ENCODE results near the gene IGSF3.
"Not testable (repeated sequence)": the region's sequence is repeated elsewhere in the genome, so short reads cannot be mapped to it uniquely, and the experiment has no call there.

IGSF3 gene

GRCh38 chr1:116684575-116684974 lies 17.0 kb upstream of the IGSF3 start:
- DNase-seq = no peak

DNA sequence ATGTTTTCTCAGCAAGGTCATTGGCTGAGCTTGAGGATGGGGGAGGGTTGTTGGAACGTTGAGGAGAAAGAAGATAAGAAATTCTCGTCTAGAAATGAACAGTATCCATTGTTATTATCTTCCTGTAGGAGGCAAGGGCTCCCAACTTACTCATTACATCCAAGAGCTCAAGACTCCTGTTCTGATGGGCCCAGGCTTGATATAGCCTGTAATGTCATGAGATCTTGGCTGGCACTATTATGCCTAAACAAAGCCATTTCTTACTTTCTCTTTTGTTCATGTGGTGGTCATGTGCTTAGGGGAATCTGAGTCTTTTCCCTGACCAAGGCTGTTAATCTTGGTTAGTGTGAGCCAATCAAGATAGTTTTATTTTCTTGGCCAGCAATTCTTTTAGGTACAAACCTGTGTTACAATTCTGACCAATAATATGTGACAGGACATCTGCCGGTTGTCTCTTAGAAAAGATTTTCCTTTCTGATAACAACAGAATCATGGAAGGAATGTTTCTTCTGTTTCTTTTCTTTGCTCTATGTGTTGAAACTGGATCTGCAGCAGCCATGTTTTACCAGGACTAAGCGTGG lies 15.2 kb upstream of the IGSF3 start:
- DNase-seq = no peak

DNA sequence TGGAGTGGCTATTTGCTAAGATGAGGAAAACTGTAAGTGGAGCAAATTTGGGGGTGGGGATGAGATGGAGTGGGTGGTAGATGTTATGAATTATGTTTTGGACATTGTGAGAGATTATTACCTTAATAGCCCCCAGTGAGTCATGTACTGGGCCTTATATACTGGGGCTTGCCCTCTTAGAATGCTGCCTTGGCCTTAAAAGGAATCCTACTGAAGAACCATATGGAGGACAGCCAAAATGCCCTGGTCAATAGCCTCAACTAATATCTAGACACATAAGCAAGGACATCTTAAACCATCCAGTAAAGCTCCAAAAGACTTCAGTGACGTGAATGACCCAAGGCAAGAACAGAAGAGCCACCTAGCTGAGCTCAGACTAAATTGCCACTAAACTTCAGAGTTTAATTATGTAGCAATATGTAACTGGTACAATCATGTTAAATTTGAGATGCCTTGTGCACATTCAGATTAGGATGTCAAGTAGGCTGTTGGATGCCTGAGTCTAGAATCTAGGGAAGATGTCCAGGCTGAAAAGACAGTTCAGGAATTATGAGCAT lies 13.9 kb upstream of the IGSF3 start:
- no peak for DNase-seq

GRCh38 chr1:116680752-116681151 lies 13.2 kb upstream of the IGSF3 start:
- no peak for DNase-seq

DNA sequence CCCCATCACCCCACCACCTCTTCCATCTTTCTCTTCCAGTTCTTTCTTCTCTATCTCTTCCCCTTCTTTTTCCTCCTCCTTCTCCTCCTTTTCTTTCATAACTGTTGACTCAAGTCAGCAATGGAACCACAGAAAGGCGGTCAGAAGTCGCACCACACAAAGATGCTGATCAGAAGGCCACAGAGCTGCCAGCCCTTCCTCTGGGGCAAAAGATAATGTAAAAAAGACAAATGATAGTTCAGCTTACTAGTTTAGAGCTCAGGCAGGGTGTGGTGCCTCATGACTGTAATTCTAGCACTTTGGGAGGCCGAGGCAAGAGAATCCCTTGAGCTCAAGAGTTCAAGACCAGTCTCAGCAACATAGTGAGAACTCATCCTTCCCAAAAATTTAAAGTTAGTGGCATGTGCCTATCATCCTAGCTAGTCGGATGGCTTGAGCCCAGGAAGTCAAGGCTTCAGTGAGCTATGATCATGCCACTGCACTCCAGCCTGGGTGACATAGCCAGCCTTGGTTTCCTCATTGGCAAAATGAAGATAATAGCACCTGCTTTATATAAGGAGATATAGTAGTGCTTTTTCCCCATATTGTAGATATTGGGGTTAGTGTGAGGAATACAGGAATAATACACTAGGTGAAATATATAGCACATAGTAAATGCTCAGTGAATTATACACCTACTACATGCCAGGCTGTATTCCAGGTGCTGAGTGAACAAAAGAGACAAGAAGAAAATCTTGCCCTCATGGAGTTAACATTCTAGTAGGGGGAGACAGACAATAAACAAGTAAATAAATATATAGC lies 12.5 kb upstream of the IGSF3 start:
- DNase-seq = no peak

- DNase-seq = no peak
Measured at GRCh38 chr1:116679091-116679827, 11.7 kb upstream of the IGSF3 start.

DNA sequence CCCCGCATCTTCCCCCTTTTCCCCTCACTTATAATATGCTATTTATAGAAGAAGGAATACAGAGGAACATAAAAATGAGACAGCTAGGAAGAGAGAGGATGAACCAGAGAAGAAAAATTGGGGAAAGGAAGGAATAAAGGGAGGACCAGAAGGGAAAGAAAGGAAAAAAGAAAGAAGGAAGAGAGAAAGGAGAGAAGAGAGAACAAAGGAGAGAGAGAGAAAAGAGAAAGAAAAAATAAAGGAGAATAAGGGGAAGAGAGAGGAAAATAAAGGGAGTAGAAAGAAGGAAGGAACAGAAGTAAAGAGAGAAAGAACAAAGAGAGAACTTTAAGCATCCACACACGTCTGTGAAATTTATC lies 11.2 kb upstream of the IGSF3 start:
- no peak for DNase-seq

- DNase-seq = no peak
Measured at GRCh38 chr1:116677474-116678062, 10.0 kb upstream of the IGSF3 start.

DNA sequence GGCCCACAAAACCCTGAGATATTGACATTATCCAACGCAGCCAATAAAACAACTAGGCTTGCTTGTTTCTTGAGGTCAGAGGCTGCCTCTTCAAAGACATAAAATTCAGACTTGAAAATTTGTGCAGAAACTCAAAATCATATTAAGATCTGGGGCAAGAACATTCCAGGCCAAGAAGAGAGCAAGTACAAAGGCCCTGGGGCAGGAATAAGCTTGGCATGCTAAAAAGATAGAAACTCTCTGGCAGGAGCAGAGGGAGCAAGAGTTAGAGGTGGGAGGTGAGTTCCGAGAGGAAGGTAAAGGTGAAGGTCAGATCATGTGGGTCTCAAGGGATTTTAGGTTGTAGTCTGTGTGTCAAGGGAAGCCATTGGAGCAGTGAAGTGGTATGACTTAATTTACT lies 8.8 kb upstream of the IGSF3 start:
- no peak for DNase-seq

- no peak for DNase-seq
Measured at GRCh38 chr1:116674751-116675150, 7.2 kb upstream of the IGSF3 start.

GRCh38 chr1:116674011-116674531 lies 6.5 kb upstream of the IGSF3 start:
- no peak for DNase-seq

DNA sequence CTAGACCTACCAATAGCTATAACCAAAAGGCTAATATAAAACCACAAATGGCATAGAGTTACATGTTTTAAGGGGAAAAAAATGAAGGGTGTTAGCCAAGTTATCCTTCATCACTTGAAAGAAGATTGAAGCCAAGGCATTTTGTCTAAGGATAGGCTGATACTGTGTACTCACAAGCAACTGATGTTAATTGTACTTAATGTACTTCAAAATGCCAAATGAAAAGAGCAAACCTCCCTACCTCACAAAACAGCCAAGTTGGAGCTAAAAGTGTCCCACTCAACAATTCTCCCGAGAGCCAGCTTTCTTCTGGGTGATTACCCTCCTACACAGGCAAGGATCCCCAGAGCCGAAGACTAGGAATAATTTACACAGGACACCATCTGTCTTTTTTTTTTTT lies 4.4 kb upstream of the IGSF3 start:
- no peak for DNase-seq

DNA sequence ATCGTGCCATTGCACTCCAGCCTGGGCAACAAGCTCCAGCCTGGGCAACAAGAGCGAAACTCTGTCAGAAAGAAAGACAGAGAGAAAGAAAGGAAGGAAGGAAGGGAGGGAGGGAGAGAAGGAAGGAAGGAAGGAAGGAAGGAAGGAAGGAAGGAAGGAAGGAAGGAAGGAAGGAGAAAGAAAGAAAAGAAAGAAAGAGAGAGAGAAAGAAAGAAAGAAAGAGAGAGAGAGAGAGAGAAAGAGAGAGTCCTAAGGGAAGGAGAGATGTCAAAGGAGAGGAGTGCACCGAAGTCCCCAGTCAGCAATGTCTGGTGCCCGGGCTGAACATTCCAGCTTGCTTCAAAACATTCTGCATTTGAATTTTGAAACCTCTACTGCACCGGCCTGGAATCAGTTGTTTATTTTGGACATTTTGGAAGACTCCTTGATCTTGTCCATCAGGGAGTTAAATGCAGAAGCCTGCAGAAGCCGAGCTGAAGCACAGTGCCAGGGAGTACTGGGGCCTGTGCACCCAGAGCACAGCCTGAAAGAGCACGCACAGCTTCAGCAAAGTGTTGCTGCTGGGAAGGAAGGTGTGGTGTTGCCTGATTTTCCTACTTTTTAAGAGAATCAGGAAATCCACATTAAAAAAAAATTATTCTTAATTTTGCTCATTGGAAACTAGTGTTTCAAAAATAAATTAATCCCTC lies 3.7 kb upstream of the IGSF3 start:
- no peak for DNase-seq

DNA sequence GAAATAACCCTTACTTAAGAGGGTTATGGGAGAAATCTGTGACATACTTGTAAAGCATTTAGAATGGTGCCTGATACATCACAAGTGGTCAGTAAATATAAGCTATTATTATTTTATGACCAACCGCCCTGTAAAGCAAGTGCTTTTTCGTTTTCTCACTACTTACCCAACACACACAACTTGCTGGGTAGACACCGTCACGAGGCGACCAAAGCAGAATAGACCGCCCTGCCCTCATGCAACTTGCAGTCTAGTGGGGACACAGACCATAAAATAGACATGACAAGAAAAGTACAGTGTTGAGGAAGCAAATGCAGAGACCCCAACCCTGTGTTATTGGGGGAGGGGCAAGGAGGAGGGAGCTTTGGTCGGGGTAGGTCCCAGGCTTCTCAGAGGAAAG lies 744 bp upstream of the IGSF3 start:
- no peak for DNase-seq

- no peak for DNase-seq
Measured at GRCh38 chr1:116667078-116667574, 407 bp downstream of the IGSF3 start.

DNA sequence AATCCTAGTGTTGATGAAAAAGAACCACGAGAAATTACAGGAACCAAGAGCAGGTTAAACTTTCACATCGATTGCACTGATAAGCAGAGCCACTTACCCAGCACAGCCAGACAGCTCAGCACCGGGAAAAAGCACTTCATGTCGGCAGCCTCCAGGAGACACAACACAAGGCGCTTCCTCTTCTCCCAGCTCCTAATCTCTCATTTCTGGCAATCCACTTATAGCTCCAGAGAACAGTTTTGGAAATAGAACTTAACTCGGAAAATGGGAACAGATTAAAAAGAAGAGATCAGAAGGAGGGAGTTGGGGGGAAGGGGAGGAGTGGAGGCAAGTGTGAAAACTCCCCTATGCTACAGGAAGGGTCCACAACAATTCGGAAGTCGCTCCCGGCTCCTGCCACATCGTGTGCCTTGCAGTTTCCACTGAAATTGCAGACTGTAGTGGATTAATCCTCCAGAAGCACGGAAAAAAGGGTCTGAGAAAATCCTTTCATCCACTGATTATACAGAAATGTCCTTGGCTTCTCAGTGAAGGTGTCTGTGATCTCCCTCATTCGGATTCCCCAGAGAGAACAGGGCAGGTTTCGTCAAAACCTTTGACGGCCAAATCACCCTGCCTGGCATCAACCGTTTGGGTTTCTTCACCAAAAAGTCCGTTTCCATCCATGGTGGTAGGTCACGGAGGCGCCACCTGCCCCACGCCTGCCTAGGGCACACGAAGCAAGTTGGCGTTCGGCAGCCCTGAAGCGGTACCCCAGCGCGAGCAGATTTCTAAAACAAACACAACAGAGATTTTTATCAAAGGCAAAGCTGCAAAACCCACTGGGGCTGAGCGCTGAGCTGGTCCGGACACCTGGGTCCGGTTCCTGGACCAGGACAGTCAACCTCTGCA lies 1.1 kb downstream of the IGSF3 start:
- peak; percentile 25 for DNase-seq

DNA sequence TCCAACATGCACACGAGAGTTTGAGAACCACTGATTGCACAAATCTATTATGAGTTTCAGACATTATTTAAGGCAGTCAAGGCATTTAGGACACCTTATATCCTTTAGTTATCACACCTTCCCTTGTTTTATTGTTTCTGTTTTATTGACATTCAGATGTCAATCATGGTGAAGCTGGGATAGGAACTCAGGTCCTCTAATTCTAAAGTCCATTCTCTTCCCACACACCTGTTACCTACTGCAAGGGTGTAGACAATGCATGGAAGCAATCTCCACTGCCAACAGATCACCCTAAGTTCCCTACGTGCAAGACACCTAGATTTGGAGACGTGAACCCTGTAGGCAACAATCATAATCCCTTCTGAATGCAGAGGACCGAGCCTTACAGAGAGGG lies 2.6 kb downstream of the IGSF3 start:
- DNase-seq = no peak

GRCh38 chr1:116664366-116664977 lies 3.1 kb downstream of the IGSF3 start:
- DNase-seq = no peak

DNA sequence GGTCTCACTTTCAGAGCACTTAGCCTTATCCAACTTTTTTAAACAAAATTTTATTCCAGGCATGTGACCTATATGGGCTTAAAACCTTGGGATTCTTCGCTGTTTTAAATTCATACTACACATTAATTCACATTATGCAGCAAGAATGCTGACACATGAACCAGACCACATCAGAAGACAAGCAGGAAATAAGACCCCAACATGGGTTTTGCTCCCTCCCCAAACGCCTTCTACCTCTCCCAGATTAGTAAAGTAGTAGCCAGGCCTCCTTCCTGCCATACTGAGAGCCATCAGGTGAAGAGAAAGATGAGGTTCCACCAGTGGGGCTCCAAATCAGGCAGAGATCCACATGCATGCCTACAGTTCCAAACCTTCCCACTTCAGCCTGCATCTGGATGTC lies 3.7 kb downstream of the IGSF3 start:
- no peak for DNase-seq

GRCh38 chr1:116661633-116662032 lies 5.9 kb downstream of the IGSF3 start:
- no peak for DNase-seq

DNA sequence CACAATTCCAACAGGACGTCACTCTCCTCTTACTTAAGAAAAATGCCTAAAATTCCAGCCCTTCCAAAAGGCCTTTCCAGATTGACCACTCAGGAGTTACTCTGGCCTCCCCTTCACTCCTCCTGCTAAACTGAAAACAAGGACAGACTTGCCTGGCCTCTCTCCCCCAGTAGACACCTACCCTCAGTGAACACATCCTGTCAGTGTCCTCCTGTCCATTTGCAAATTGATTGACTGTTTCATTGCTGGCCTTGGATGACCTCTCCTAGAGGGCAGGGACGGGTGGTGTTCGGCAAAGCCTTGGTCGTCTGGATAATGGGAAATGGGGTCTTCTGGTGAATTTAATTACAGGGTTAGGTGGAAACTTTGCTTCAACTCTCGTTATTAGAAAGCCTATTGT lies 8.9 kb downstream of the IGSF3 start:
- not testable (repeated sequence) for DNase-seq

All from CD4-positive, alpha-beta T cell treated with Interleukin-17A for 4 hours (primary cell).